Activated naive CD8-positive, alpha-beta T cell treated with anti-CD3 and anti-CD28 coated beads, Interleukin-2, amount 10 ng/mL, durations not matched to agents 7 days and 5 days (primary cell): ENCODE results near the gene PIP5K1B. TPM values are rescaled to one million over a fixed set of nuclear protein-coding genes. Genes with fewer than 3 reads are reported as not detected.
A peak's percentile ranks its signal among the peaks of the same experiment; 100 is the strongest.

Experiments
- ATAC-seq: fragments of 150-1000 bp; cut with Tn5 transposase; one replicate; pipeline ENCODE4 v1.10.0; 2021; ENCODE audit warnings: low read depth, moderate library complexity
- POLR2A ChIA-PET: fragments of 350-600 bp; sonication (Branson Sonifier 250); formaldehyde crosslinking; loops from one replicate; lab custom pipeline; 2021; ENCODE audit warnings: antibody characterized with exemption; lab: Charles Lee
- DNase-seq: peaks from one replicate; pipeline ENCODE4 v3.0.0; 2021
- H3K27ac Mint-ChIP-seq: one replicate; pipeline ENCODE4 v1.8.0; 2022; ENCODE audit warnings: mild to moderate bottlenecking, mixed read lengths
- H3K27me3 Mint-ChIP-seq: one replicate; pipeline ENCODE4 v1.8.0; 2022; ENCODE audit warnings: mild to moderate bottlenecking, moderate library complexity, mixed read lengths
- H3K36me3 Mint-ChIP-seq: one replicate; pipeline ENCODE4 v1.8.0; 2021; ENCODE audit warnings: mild to moderate bottlenecking, mixed read lengths
- H3K4me1 Mint-ChIP-seq: one replicate; pipeline ENCODE4 v1.8.0; 2021; ENCODE audit warnings: mixed read lengths
- H3K4me3 Mint-ChIP-seq: one replicate; pipeline ENCODE4 v1.8.0; 2022; ENCODE audit warnings: mild to moderate bottlenecking, moderate library complexity, mixed read lengths
- H3K9me3 Mint-ChIP-seq: one replicate; pipeline ENCODE4 v1.8.0; 2021; ENCODE audit warnings: mixed read lengths
- total RNA-seq, 2 experiments: library from RNA; stranded (reverse); gene quantifications; one replicate each; pipeline ENCODE4 v1.2.3, GENCODE V29; 2021

Gene PIP5K1B, protein sequence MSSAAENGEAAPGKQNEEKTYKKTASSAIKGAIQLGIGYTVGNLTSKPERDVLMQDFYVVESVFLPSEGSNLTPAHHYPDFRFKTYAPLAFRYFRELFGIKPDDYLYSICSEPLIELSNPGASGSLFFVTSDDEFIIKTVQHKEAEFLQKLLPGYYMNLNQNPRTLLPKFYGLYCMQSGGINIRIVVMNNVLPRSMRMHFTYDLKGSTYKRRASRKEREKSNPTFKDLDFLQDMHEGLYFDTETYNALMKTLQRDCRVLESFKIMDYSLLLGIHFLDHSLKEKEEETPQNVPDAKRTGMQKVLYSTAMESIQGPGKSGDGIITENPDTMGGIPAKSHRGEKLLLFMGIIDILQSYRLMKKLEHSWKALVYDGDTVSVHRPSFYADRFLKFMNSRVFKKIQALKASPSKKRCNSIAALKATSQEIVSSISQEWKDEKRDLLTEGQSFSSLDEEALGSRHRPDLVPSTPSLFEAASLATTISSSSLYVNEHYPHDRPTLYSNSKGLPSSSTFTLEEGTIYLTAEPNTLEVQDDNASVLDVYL
- under 1 TPM in 1 of 2 experiments, not detected in 1; 0.36 TPM for total RNA-seq

DNA sequence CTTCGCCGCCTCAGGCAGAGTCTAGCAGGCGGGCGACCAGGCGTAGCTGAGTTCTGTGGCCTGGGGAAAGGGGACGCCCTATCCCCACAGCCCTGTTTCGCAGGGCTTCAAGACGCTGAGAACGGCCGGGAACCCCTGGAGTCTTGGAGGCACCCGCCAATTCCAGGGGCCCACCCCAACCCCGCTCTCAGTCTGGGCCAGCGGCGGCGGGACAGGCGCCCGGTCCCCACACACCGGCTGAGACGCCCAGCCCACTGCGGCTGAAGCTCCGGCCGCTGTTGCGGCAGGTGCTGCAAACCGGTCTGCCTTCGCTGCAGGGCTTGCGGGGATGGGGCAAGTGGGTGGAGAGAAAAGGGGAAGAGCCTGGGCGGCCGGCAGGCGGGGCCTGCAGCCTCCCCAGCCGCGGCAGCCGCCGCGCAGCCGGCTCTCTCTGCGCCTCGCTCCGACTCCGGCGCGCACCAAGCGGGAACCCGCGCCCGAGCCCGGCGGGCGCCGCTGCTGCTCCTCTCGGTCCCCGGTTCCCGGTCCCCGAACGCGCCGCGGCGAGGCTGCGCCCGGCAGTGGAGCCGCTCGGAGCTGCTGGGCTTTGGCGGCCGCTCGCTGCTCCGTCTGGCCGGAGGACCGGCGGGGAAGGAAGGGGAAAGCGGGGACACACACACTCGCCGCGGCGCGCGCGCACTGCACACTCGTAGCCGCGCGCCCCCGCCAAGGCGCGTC lies at the start of gene PIP5K1B:
TSS of gene PIP5K1B (plus strand) at position 427 of the 717 bp plus-strand sequence. CDS start 117,375 bp downstream, outside the sequence.
- ATAC-seq (peak; percentile 83), DNase-seq (peak; percentile 69)
- Mint-ChIP-seq H3K36me3 (no peaks in the 10 kb centered on the region), H3K27ac (no peak within 1 kb of the TSS), H3K4me1 (peaks cover 8% of the 10 kb centered on the region), H3K27me3 (peaks cover 69% of the 10 kb centered on the region), H3K4me3 (peak within 1 kb of the TSS; percentile 86), H3K9me3 (no peaks in the 10 kb centered on the region)
- POLR2A ChIA-PET = no interaction called here

DNA sequence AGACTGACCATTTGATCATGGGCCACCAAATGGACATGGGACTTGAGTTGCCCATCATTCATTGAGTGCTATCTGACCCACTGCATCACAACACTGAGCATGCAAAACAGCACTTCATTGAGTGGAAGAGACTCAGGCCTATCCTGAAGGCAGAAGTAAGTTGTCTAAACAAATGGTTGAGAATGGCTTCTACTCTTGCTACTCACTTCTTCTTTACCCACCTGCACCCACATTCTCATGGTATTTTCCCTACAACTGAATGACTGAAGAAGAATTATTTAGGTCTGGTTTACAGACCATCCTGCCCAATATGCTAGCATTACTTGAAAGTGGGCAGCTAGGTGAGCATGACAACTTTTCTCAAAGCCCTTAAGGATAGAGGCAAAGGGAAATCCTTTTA lies 41.0 kb upstream of the PIP5K1B start:
- Mint-ChIP-seq H3K9me3 (no peaks in the 10 kb centered on the region), H3K4me1 (no peaks in the 10 kb centered on the region), H3K27me3 (peaks cover 3% of the 10 kb centered on the region), H3K27ac (no peak overlapping the region), H3K36me3 (no peaks in the 10 kb centered on the region), H3K4me3 (no peak overlapping the region)
- ATAC-seq (no peak), DNase-seq (no peak)
- POLR2A ChIA-PET = no interaction called here

DNA sequence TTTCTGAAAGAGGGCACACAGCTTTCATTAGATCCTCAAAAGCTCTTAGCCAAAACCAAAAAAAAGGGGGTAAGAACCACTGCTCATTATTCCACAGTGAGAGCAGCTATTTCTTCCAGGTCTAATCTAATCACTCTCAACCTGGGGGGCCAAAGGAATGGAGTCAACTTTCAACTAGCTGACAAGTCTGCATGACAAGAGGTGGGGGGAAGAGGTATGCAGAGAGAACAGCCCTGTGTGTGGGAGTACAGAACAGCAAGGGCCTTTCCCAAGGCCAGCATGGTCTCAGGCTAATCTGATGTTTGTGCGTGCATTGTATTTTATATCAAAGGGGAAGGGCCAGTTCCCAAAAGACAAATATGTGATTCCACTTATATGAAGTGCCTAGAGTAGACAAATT lies 36.9 kb upstream of the PIP5K1B start:
- H3K4me1 Mint-ChIP-seq = no peaks in the 10 kb centered on the region

DNA sequence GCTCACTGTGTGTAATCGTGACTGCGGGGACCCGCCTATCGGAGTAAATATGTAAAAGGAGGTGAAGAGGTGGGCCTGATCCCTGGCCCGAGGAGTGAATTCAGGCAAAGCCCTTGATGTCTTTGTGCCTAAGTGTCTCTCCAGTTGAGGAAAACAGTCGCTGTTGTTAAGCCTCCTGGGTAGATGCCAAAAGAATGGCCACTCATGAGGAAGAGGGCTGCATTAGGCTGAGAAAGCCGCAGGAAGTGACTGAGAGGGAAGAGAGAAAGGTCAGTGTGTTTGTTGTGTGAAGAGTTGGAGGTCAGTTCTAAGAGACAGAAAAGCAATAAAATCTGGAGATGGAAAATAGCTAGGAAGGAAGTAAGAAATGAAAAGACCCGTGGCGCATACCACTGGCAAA lies 35.8 kb upstream of the PIP5K1B start:
- no peaks in the 10 kb centered on the region for H3K36me3 Mint-ChIP-seq
- H3K4me1 Mint-ChIP-seq = no peaks in the 10 kb centered on the region
- H3K4me3 Mint-ChIP-seq = no peak overlapping the region
- POLR2A ChIA-PET = no interaction called here
- ATAC-seq = no peak
- H3K27me3 Mint-ChIP-seq = peaks cover 1% of the 10 kb centered on the region
- no peak overlapping the region for H3K27ac Mint-ChIP-seq
- H3K9me3 Mint-ChIP-seq = no peaks in the 10 kb centered on the region
- DNase-seq = no peak

More for the DNA sequence above, 36.9 kb upstream of the PIP5K1B start:
- ATAC-seq (no peak), DNase-seq (no peak)
- no peaks in the 10 kb centered on the region for H3K9me3 Mint-ChIP-seq
- peaks cover 1% of the 10 kb centered on the region for H3K27me3 Mint-ChIP-seq
- no peak overlapping the region for H3K27ac Mint-ChIP-seq
- POLR2A ChIA-PET = no interaction called here
- H3K4me3 Mint-ChIP-seq = no peak overlapping the region
- no peaks in the 10 kb centered on the region for H3K36me3 Mint-ChIP-seq

DNA sequence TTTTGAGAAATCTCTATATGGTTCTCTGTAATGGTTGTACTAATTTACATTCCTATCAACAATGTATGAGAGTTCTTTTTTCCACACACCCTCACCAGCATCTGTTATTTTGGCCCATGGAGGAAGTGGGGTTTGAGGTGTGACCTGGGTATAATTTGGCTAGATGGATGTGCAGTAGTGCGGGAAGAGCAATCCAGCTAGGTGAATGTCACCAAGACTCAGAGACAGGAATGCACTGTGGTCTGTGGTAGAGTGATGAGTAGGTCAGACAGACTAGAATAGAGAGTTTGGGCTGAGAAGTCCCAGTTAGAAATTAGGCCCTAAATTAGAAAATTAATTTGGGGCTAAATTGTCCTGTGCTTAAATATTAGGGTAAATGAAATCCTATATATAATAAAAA lies 32.8 kb upstream of the PIP5K1B start:
- Mint-ChIP-seq H3K9me3 (no peaks in the 10 kb centered on the region), H3K4me3 (no peak overlapping the region), H3K27ac (no peak overlapping the region), H3K4me1 (no peaks in the 10 kb centered on the region), H3K36me3 (no peaks in the 10 kb centered on the region), H3K27me3 (no peaks in the 10 kb centered on the region)
- ATAC-seq (no peak), DNase-seq (no peak)
- POLR2A ChIA-PET = no interaction called here

DNA sequence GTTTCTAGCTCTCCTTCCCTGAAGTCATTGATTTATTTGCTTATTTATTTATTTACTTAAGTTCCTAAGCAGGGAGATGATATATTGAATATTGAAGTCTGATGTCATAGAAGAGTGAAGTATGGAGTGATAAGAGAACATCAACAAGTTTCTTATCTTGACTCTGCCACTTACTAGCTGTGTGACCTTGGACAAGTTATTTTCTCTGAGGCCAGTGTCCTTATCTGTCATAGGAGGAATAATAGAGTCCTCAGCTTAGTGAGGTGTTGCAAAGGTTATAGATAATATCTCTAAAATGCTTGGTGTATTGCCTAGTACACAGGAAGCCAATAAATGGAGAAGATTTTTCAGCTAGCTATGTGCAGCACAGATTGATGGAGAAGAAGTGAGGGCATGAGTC lies 32.4 kb upstream of the PIP5K1B start:
- no peak overlapping the region for H3K4me3 Mint-ChIP-seq
- no peaks in the 10 kb centered on the region for H3K9me3 Mint-ChIP-seq
- DNase-seq = no peak
- POLR2A ChIA-PET = no interaction called here
- H3K27me3 Mint-ChIP-seq = no peaks in the 10 kb centered on the region
- no peak for ATAC-seq
- no peaks in the 10 kb centered on the region for H3K4me1 Mint-ChIP-seq
- H3K27ac Mint-ChIP-seq = no peak overlapping the region
- no peaks in the 10 kb centered on the region for H3K36me3 Mint-ChIP-seq

DNA sequence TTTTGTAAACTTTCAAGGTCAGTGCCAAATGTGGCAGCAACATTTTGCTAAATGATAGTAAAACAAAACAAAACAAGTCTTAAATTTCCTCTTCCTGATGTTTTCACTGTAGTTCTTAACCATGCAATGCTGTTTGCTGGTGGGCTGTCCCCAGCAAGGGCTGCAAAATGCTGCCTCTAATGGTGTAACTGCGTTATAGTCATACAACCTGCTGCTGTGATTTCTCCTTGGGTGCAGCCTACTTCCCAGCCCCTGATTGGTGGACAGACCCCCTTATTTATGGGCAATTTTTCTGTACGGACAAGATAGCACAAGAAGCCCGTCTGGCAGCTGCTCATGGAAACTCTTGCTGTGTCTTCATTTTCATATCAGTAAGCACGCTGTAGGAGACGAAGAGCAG lies 26.6 kb upstream of the PIP5K1B start:
- peaks cover 3% of the 10 kb centered on the region for H3K27me3 Mint-ChIP-seq
- H3K4me1 Mint-ChIP-seq = peaks cover under 1% of the 10 kb centered on the region
- H3K9me3 Mint-ChIP-seq = no peaks in the 10 kb centered on the region
- no peak overlapping the region for H3K4me3 Mint-ChIP-seq
- DNase-seq (no peak), ATAC-seq (no peak)
- H3K27ac Mint-ChIP-seq = no peak overlapping the region
- no peaks in the 10 kb centered on the region for H3K36me3 Mint-ChIP-seq
- POLR2A ChIA-PET = no interaction called here

DNA sequence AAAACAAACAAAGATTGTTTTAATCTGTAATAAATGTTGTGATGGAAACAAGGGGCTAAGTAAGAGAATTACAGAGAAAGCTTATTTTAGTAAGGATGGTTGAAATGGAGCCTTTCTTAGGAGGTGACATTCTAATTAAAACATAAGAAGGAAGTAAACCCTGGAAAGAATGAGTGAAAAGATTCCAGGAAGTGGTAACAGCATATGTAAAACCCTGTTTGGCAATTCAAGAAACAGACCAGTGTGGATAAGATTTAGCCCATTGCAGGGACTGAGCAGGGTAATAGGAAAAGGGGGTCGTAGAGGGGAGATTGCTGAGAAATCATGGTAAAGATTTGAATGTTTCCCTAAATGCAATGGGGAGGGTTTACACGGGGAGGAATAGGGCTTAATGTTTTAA lies 21.6 kb upstream of the PIP5K1B start:
- H3K9me3 Mint-ChIP-seq = no peaks in the 10 kb centered on the region
- ATAC-seq (no peak), DNase-seq (no peak)
- POLR2A ChIA-PET = no interaction called here
- no peaks in the 10 kb centered on the region for H3K36me3 Mint-ChIP-seq
- H3K4me3 Mint-ChIP-seq = no peak overlapping the region
- no peak overlapping the region for H3K27ac Mint-ChIP-seq
- peaks cover 11% of the 10 kb centered on the region for H3K27me3 Mint-ChIP-seq
- peaks cover 4% of the 10 kb centered on the region for H3K4me1 Mint-ChIP-seq

DNA sequence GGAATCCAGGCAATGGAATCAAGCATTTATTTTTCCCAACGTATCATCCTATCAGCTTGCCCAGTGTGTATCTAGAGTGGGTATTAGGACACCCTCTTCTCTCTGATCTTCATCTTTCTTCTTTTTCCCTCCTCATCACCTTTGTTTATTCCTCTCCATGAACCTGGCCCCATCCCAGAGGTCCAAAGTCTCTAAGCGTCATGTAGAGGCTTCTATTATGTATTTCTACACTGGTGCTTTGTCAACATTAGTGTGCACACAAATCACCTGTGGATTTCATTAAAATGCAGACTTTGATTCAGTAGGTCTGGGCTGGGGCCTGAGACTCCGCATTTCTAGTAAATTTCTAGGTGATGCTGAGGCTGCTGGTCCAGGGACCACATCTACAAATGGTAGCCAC lies 19.8 kb upstream of the PIP5K1B start:
- DNase-seq (no peak), ATAC-seq (no peak)
- Mint-ChIP-seq H3K27me3 (peaks cover 18% of the 10 kb centered on the region), H3K4me1 (peaks cover 4% of the 10 kb centered on the region), H3K9me3 (no peaks in the 10 kb centered on the region), H3K4me3 (no peak overlapping the region), H3K27ac (no peak overlapping the region), H3K36me3 (no peaks in the 10 kb centered on the region)
- POLR2A ChIA-PET = no interaction called here

DNA sequence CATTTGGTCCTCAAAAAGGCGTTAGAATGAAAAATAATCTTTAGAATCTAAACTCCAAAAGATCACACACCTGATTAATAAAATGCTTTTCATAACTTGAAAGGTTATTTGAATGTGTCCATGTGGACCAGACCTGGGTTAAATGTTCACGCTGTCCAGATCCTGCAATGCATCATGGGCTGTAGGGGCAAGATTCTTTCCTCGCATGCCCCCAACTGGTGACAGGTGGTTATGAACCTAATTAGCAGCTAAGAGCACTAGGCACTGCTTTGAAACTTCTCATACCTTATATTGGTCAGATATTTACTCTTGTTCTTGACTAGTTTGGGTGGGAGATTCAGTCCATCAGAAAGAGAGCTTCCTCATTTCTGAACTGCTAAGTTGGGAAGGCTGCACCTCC lies 19.3 kb upstream of the PIP5K1B start:
- no peak overlapping the region for H3K27ac Mint-ChIP-seq
- H3K4me1 Mint-ChIP-seq = peaks cover 4% of the 10 kb centered on the region
- H3K27me3 Mint-ChIP-seq = peaks cover 19% of the 10 kb centered on the region
- H3K4me3 Mint-ChIP-seq = no peak overlapping the region
- ATAC-seq = no peak
- POLR2A ChIA-PET = no interaction called here
- no peaks in the 10 kb centered on the region for H3K36me3 Mint-ChIP-seq
- no peaks in the 10 kb centered on the region for H3K9me3 Mint-ChIP-seq
- no peak for DNase-seq

DNA sequence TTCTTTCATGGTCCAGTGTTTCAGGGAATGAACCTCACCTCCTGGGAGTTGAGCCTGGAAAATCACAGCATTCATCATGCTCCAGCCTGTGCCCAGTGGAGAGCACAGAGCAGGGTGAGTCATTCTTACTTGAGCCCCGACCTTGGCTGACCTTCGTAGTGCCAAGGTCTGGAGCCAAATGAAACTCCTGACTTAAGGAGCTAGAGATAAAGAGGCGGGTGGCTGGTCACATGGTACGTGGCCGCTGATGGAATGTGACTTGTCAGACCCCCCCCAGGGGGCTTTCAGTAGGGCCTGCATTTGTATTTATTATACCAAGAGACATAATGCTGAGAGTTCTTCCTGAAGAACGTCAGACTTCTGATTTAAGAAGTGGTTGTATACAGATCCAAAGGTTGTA lies 15.0 kb upstream of the PIP5K1B start:
- DNase-seq (no peak), ATAC-seq (no peak)
- H3K27ac Mint-ChIP-seq = no peak overlapping the region
- H3K27me3 Mint-ChIP-seq = peaks cover 31% of the 10 kb centered on the region
- no peak overlapping the region for H3K4me3 Mint-ChIP-seq
- H3K9me3 Mint-ChIP-seq = no peaks in the 10 kb centered on the region
- no peaks in the 10 kb centered on the region for H3K4me1 Mint-ChIP-seq
- POLR2A ChIA-PET = no interaction called here
- no peaks in the 10 kb centered on the region for H3K36me3 Mint-ChIP-seq

DNA sequence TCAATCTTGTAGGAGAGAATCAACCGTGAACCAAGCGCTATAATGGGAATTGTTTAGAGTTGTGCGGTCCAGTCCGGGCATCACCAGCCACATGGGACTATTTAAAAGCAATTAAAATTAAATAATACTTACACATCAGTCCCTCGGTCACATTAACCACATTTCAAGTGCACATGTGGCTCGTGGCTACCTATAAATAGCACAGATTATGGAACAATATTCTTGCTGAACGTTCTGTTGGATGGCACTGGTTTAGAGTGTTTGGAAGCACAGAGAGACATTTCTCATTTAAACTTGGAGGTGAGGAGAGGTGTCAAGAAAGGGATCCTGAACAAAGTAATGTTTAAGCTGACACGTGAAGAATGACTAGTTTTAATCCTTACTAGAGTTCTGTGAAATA lies 12.5 kb upstream of the PIP5K1B start:
- H3K4me3 Mint-ChIP-seq = no peak overlapping the region
- no peak overlapping the region for H3K27ac Mint-ChIP-seq
- H3K27me3 Mint-ChIP-seq = peaks cover 37% of the 10 kb centered on the region
- H3K4me1 Mint-ChIP-seq = no peaks in the 10 kb centered on the region
- ATAC-seq (no peak), DNase-seq (no peak)
- no peaks in the 10 kb centered on the region for H3K9me3 Mint-ChIP-seq
- POLR2A ChIA-PET = no interaction called here
- no peaks in the 10 kb centered on the region for H3K36me3 Mint-ChIP-seq

DNA sequence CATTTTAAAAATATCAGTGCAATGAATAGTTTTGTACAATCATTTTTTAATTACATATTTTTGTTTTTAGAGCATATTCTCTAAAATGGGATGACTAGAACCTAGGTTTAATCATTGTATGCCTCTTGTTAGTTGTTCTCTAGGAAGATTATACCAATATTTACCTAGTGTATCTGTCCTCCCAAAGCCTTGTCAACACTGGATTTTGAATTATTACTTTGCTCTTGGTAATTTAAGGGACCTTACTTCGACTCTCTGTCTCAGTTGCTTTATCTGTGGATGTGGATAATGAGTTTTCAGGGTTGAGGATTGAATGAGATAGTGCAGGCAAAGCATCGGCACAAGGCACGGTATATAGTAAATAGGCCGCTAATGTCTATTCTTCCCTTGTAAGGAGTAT lies 10.9 kb upstream of the PIP5K1B start:
- DNase-seq = no peak
- H3K27me3 Mint-ChIP-seq = peaks cover 37% of the 10 kb centered on the region
- ATAC-seq = no peak
- H3K27ac Mint-ChIP-seq = no peak overlapping the region
- no peaks in the 10 kb centered on the region for H3K4me1 Mint-ChIP-seq
- H3K9me3 Mint-ChIP-seq = no peaks in the 10 kb centered on the region
- POLR2A ChIA-PET = no interaction called here
- no peaks in the 10 kb centered on the region for H3K36me3 Mint-ChIP-seq
- no peak overlapping the region for H3K4me3 Mint-ChIP-seq

DNA sequence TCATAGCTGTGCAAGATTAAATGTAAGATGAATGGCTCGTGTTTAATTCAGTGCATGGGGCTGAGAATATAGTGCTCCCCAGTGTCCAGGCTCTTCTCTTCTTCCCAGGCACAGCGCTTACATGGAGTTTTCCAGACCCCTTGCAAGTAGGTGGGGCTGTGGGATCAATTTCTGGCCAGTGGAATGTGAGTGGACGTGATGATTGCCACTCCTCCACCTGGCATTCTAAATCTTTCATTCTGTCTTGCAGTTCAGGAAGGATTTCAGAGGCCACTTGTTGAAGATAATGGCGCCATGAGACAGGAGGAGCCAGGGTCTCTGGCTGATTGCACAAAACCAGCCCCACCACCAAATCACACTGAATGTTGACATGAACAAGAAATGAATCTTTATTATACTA lies 7.2 kb upstream of the PIP5K1B start:
- Mint-ChIP-seq H3K27me3 (peaks cover 53% of the 10 kb centered on the region), H3K4me1 (no peaks in the 10 kb centered on the region), H3K4me3 (no peak overlapping the region), H3K27ac (no peak overlapping the region), H3K9me3 (peaks cover 3% of the 10 kb centered on the region), H3K36me3 (no peaks in the 10 kb centered on the region)
- DNase-seq = no peak
- POLR2A ChIA-PET = no interaction called here
- ATAC-seq = no peak
